HepG2 (cell line): ENCODE results near the gene NPDC1. TPM values are rescaled to one million over a fixed set of nuclear protein-coding genes. Genes with fewer than 3 reads are reported as not detected.
A peak's percentile ranks its signal among the peaks of the same experiment; 100 is the strongest.

ENCODE experiments used
- ARID5B ChIP-seq: IDR thresholded peaks from 2 replicates; pipeline ENCODE4 v1.4.0; 2020; ENCODE audit warnings: mild to moderate bottlenecking, missing genetic modification reagents
- BATF2 ChIP-seq: sonication (generic); formaldehyde crosslinking; IDR thresholded peaks from 2 replicates; pipeline ENCODE4 v1.8.0; 2022; ENCODE audit warnings: mild to moderate bottlenecking, missing genetic modification reagents, moderate library complexity
- CTCF ChIP-seq: sonication (generic); formaldehyde crosslinking; IDR thresholded peaks from 2 replicates; pipeline ENCODE4 v1.5.0; 2020; ENCODE audit warnings: mild to moderate bottlenecking, missing genetic modification reagents, moderate library complexity
- HIVEP1 ChIP-seq: sonication (generic); formaldehyde crosslinking; IDR thresholded peaks from 2 replicates; pipeline ENCODE4 v1.4.0; 2020; ENCODE audit warnings: mild to moderate bottlenecking, missing genetic modification reagents
- HOXA7 ChIP-seq: sonication (generic); formaldehyde crosslinking; IDR thresholded peaks from 2 replicates; pipeline ENCODE4 v1.8.1; 2022; ENCODE audit warnings: mild to moderate bottlenecking, missing genetic modification reagents, moderate library complexity
- MEIS1 ChIP-seq: sonication (generic); formaldehyde crosslinking; IDR thresholded peaks from 2 replicates; pipeline ENCODE4 v1.9.0; 2021; ENCODE audit warnings: mild to moderate bottlenecking, missing genetic modification reagents, moderate library complexity, borderline replicate concordance
- RFXAP ChIP-seq: sonication (generic); formaldehyde crosslinking; IDR thresholded peaks from 2 replicates; pipeline ENCODE4 v1.4.0; 2020; ENCODE audit warnings: missing genetic modification reagents, borderline replicate concordance
- SMAD1 ChIP-seq: sonication (generic); formaldehyde crosslinking; IDR thresholded peaks from 2 replicates; pipeline ENCODE4 v1.4.0; 2020; ENCODE audit warnings: missing genetic modification reagents, low read depth, mild to moderate bottlenecking, borderline replicate concordance
- STAT6 ChIP-seq: sonication (generic); formaldehyde crosslinking; IDR thresholded peaks from 2 replicates; pipeline ENCODE4 v1.4.0; 2020; ENCODE audit warnings: missing genetic modification reagents, mild to moderate bottlenecking, borderline replicate concordance
- ZFP82 ChIP-seq: sonication (generic); formaldehyde crosslinking; IDR thresholded peaks from 2 replicates; pipeline ENCODE4 v1.5.1; 2020; ENCODE audit warnings: mild to moderate bottlenecking, missing genetic modification reagents, borderline replicate concordance
- ZNF264 ChIP-seq: sonication (generic); formaldehyde crosslinking; IDR thresholded peaks from 2 replicates; pipeline ENCODE4 v1.4.0; 2020; ENCODE audit warnings: missing genetic modification reagents
- ZNF329 ChIP-seq: sonication (generic); formaldehyde crosslinking; IDR thresholded peaks from 2 replicates; pipeline ENCODE4 v1.9.0; 2021; ENCODE audit warnings: low read depth, mild to moderate bottlenecking, missing genetic modification reagents
- ZNF362 ChIP-seq: sonication (generic); formaldehyde crosslinking; IDR thresholded peaks from 2 replicates; pipeline ENCODE4 v1.4.0; 2020; ENCODE audit warnings: missing genetic modification reagents, mild to moderate bottlenecking, borderline replicate concordance
- ZNF484 ChIP-seq: sonication (generic); formaldehyde crosslinking; IDR thresholded peaks from 2 replicates; pipeline ENCODE4 v1.5.1; 2020; ENCODE audit warnings: mild to moderate bottlenecking, low read depth, missing genetic modification reagents, borderline replicate concordance
- ZNF709 ChIP-seq: sonication (generic); formaldehyde crosslinking; IDR thresholded peaks from 2 replicates; pipeline ENCODE4 v1.5.0; 2020; ENCODE audit warnings: mild to moderate bottlenecking, missing genetic modification reagents
- ZNF737 ChIP-seq: sonication (generic); formaldehyde crosslinking; IDR thresholded peaks from 2 replicates; pipeline ENCODE4 v1.5.0; 2020; ENCODE audit warnings: missing genetic modification reagents, mild to moderate bottlenecking, borderline replicate concordance
- polyA plus RNA-seq, 8 experiments: library from polyadenylated mRNA; depleted of rRNA in 3 of 8; stranded (reverse) in 7 of 8; unstranded in 1 of 8; fragments of >200 nt; fragmentation: Illumina TruSeq in 4 of 8; extraction: Trizol in 4 of 8; gene quantifications; 2 replicates each; pipeline versions ENCODE4 v1.2.1 to v1.2.3, GENCODE V29; 2011 to 2016; ENCODE audit warnings: low read depth in 4 of 8, missing spikeins in 1 of 8, mixed read lengths in 1 of 8; ENCODE audit not compliant: insufficient read depth in 1 of 8
- total RNA-seq, 5 experiments: library from RNA; depleted of rRNA; stranded (reverse); fragments of >200 nt; fragmentation: Illumina TruSeq; extraction: Trizol; gene quantifications; 2 replicates each; pipeline ENCODE4 v1.2.3, GENCODE V29; 2016; ENCODE audit warnings: low read depth in 1 of 5

NPDC1 gene
- total and polyA plus RNA-seq, 2 of the 13 experiments (the other 11 are each of a cell fraction or from before 2014, with no cell fraction given): 0.84 to 5.4 TPM

- no peak for TF ChIP-seq ARID5B (CRISPR knock-in tag)
- TF ChIP-seq ZFP82 (CRISPR knock-in tag): 0 out of 2 replicates have a peak, but pooled peaks have one; percentile 36
- TF ChIP-seq CTCF (CRISPR knock-in tag): no peak
- no peak for TF ChIP-seq RFXAP (CRISPR knock-in tag)
- TF ChIP-seq BATF2: no peak
- TF ChIP-seq SMAD1 (CRISPR knock-in tag): no peak
- no peak for TF ChIP-seq HIVEP1 (CRISPR knock-in tag)
- TF ChIP-seq HOXA7 (CRISPR knock-in tag): no peak
- TF ChIP-seq STAT6 (CRISPR knock-in tag): no peak
- 0 out of 2 replicates have a peak, but pooled peaks have one; percentile 55 for TF ChIP-seq ZNF737
- no peak for TF ChIP-seq ZNF264 (CRISPR knock-in tag)
- 0 out of 2 replicates have a peak, but pooled peaks have one; percentile 6 for TF ChIP-seq ZNF484
- no peak; the same call in none of the 2 replicates for TF ChIP-seq MEIS1 (CRISPR knock-in tag)
- TF ChIP-seq ZNF362 (CRISPR knock-in tag): peak; percentile 8; the same call in 1 of the 2 replicates
- TF ChIP-seq ZNF329: no peak
- TF ChIP-seq ZNF709 (CRISPR knock-in tag): 0 out of 2 replicates have a peak, but pooled peaks have one; percentile 56
Measured at GRCh38 chr9:137053944-137054931, 8.3 kb upstream of the NPDC1 start, which contains the start of gene ENTPD2 (continued).
